GM23338 (cell line): ENCODE results near the gene PCLO.

Source experiments
- CREB1 ChIP-seq: fragments of 250-450 bp; sonication (Bioruptor Pico); IDR thresholded peaks from 2 replicates; pipeline ENCODE4 v1.5.0; 2020; ENCODE audit warnings: low read depth, mild to moderate bottlenecking, moderate library complexity
- EZH2 ChIP-seq: fragments of 200-600 bp; sonication (generic); IDR thresholded peaks from one replicate; pipeline ENCODE4 v1.8.0; 2017; ENCODE audit warnings: antibody characterized with exemption, mild to moderate bottlenecking, low read depth; ENCODE audit not compliant: unreplicated experiment
- EZH2phosphoT487 ChIP-seq: fragments of 200-600 bp; sonication (generic); IDR thresholded peaks from one replicate; pipeline ENCODE4 v1.8.1; 2018; ENCODE audit warnings: antibody characterized with exemption; ENCODE audit not compliant: unreplicated experiment
- POLR2AphosphoS5 ChIP-seq: IDR thresholded peaks from 2 replicates; pipeline ENCODE4 v1.6.1; 2016; ENCODE audit warnings: antibody characterized with exemption, low read depth
- STAT1 ChIP-seq: IDR thresholded peaks from one replicate; pipeline ENCODE4 v1.6.1; 2016; ENCODE audit warnings: antibody characterized with exemption; ENCODE audit not compliant: unreplicated experiment
- TF ChIP-seq, protein P1 (sequence below), 2 experiments: fragments of 200-600 bp in 1 of 2; sonication (generic) in 1 of 2; conservative IDR thresholded peaks; 2 replicates each; pipeline versions ENCODE4 v1.5.1 to v1.6.1; 2016 to 2017; ENCODE audit warnings: antibody characterized with exemption in 2 of 2, low read depth in 2 of 2, mild to moderate bottlenecking in 2 of 2, moderate library complexity in 1 of 2
- TF ChIP-seq, protein P2 (sequence below): IDR thresholded peaks from one replicate; pipeline ENCODE4 v1.6.1; 2018; ENCODE audit warnings: antibody characterized with exemption; ENCODE audit not compliant: unreplicated experiment

DNA sequence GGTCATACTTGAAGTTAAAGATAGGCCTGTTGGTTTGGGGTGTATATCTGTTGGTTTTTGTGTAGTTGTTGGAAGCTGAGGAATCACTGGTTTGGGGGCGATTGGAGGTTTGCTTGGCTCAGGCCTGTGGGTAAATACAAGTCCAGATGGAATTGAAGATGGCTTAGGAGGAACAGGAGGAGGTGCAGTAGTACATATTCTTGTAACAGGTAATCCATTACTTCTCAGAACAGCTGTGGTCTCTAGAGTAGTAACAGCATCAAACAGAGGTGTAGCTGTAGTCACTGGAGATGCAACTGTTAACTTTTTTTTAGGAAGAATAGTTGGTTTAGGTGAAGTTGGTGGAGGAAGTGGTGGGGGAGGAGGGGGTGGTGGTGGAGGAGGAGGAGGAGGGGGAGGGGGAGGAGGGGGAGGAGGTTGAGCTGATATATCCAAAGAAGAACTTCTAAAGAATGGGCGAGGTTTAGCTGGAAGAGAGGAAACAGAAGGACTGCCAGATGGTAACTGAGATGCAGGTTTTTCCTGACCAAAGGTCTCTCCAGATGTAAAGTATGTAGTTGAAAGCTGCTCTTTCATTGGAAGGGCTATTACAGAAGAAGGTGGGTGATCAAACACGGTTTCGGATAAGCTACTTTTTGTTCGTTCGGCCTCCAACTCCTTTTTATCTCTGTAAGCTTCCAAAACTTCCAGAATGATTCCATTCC, 209.2 kb downstream of the PCLO start:
- TF ChIP-seq EZH2phosphoT487 (no peak), EZH2 (no peak), STAT1 (no peak), POLR2AphosphoS5 (no peak), CREB1 (CRISPR knock-in tag) (no peak)
- TF ChIP-seq, protein P1, sequence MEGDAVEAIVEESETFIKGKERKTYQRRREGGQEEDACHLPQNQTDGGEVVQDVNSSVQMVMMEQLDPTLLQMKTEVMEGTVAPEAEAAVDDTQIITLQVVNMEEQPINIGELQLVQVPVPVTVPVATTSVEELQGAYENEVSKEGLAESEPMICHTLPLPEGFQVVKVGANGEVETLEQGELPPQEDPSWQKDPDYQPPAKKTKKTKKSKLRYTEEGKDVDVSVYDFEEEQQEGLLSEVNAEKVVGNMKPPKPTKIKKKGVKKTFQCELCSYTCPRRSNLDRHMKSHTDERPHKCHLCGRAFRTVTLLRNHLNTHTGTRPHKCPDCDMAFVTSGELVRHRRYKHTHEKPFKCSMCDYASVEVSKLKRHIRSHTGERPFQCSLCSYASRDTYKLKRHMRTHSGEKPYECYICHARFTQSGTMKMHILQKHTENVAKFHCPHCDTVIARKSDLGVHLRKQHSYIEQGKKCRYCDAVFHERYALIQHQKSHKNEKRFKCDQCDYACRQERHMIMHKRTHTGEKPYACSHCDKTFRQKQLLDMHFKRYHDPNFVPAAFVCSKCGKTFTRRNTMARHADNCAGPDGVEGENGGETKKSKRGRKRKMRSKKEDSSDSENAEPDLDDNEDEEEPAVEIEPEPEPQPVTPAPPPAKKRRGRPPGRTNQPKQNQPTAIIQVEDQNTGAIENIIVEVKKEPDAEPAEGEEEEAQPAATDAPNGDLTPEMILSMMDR (conservative IDR thresholded peaks at IDR 0.05; ENCODE audit: low read depth in 2 of 2): no peak
- TF ChIP-seq, protein P2, sequence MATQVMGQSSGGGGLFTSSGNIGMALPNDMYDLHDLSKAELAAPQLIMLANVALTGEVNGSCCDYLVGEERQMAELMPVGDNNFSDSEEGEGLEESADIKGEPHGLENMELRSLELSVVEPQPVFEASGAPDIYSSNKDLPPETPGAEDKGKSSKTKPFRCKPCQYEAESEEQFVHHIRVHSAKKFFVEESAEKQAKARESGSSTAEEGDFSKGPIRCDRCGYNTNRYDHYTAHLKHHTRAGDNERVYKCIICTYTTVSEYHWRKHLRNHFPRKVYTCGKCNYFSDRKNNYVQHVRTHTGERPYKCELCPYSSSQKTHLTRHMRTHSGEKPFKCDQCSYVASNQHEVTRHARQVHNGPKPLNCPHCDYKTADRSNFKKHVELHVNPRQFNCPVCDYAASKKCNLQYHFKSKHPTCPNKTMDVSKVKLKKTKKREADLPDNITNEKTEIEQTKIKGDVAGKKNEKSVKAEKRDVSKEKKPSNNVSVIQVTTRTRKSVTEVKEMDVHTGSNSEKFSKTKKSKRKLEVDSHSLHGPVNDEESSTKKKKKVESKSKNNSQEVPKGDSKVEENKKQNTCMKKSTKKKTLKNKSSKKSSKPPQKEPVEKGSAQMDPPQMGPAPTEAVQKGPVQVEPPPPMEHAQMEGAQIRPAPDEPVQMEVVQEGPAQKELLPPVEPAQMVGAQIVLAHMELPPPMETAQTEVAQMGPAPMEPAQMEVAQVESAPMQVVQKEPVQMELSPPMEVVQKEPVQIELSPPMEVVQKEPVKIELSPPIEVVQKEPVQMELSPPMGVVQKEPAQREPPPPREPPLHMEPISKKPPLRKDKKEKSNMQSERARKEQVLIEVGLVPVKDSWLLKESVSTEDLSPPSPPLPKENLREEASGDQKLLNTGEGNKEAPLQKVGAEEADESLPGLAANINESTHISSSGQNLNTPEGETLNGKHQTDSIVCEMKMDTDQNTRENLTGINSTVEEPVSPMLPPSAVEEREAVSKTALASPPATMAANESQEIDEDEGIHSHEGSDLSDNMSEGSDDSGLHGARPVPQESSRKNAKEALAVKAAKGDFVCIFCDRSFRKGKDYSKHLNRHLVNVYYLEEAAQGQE: no peak
